ENCODE measurements around the gene MED1. TPM values are rescaled to one million over a fixed set of nuclear protein-coding genes. Genes with fewer than 3 reads are reported as not detected.
A peak's percentile ranks its signal among the peaks of the same experiment; 100 is the strongest.
"Not testable (repeated sequence)": the region's sequence is repeated elsewhere in the genome, so short reads cannot be mapped to it uniquely, and the experiment has no call there.

The MED1 gene
- total RNA-seq, 1 donor from 2014 or later, result 21.8 TPM

- Histone ChIP-seq H3K4me1 (no peaks in the 10 kb centered on the region), H3K27ac (replicated peaks) (no peak overlapping the region), H3K4me3 (no peak overlapping the region), H3K36me3 (peaks cover 24% of the 10 kb centered on the region), H3K9me3 (replicated peaks) (no peaks in the 10 kb centered on the region), H3K27me3 (ENCODE audit: low read depth) (no peaks in the 10 kb centered on the region)
- TF ChIP-seq, protein P1, sequence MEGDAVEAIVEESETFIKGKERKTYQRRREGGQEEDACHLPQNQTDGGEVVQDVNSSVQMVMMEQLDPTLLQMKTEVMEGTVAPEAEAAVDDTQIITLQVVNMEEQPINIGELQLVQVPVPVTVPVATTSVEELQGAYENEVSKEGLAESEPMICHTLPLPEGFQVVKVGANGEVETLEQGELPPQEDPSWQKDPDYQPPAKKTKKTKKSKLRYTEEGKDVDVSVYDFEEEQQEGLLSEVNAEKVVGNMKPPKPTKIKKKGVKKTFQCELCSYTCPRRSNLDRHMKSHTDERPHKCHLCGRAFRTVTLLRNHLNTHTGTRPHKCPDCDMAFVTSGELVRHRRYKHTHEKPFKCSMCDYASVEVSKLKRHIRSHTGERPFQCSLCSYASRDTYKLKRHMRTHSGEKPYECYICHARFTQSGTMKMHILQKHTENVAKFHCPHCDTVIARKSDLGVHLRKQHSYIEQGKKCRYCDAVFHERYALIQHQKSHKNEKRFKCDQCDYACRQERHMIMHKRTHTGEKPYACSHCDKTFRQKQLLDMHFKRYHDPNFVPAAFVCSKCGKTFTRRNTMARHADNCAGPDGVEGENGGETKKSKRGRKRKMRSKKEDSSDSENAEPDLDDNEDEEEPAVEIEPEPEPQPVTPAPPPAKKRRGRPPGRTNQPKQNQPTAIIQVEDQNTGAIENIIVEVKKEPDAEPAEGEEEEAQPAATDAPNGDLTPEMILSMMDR (IDR thresholded peaks at IDR 0.05; ENCODE audit: borderline replicate concordance), result no peak
- intact Hi-C loops (cut with micrococcal nuclease), result no loop called here
- DNase-seq, result no peak
Measured at GRCh38 chr17:39485555-39485954, 34.5 kb upstream of the MED1 start.

DNA sequence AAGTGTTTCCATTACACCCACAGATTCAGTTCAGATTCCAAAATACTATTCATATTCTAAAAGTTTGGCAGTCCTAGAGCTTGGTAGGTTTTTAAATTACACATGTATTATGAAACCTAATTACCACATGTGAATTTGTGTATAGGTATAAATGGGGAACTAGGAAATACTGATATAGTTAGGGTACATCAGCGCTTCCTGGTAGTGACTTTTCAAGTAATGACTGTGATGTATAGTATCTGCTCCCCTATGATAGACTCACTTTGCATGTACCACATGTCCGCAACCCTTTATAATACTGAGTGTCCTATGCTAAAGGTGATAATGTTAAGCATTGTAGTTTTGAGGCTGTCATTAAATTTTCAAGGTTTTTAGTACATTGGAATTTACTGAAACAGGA lies 33.1 kb upstream of the MED1 start:
- Histone ChIP-seq H3K4me1 (no peaks in the 10 kb centered on the region), H3K4me3 (no peak overlapping the region), H3K27ac (replicated peaks) (no peak overlapping the region), H3K36me3 (peaks cover 29% of the 10 kb centered on the region), H3K27me3 (ENCODE audit: low read depth) (no peaks in the 10 kb centered on the region), H3K9me3 (replicated peaks) (no peaks in the 10 kb centered on the region)
- DNase-seq, result no peak
- intact Hi-C loops (cut with micrococcal nuclease), result no loop called here
- TF ChIP-seq, protein P1 (IDR thresholded peaks at IDR 0.05; ENCODE audit: borderline replicate concordance), result no peak

GRCh38 chr17:39483506-39483905 lies 32.4 kb upstream of the MED1 start:
- no peaks in the 10 kb centered on the region for H3K4me1 ChIP-seq
- H3K27ac ChIP-seq (replicated peaks), result no peak overlapping the region
- H3K4me3 ChIP-seq, result no peak overlapping the region
- peaks cover 30% of the 10 kb centered on the region for H3K36me3 ChIP-seq
- TF ChIP-seq, protein P1 (IDR thresholded peaks at IDR 0.05; ENCODE audit: borderline replicate concordance), result no peak
- DNase-seq, result no peak
- H3K9me3 ChIP-seq (replicated peaks), result no peaks in the 10 kb centered on the region
- H3K27me3 ChIP-seq (ENCODE audit: low read depth), result no peaks in the 10 kb centered on the region
- intact Hi-C loops (cut with micrococcal nuclease), result no loop called here

DNA sequence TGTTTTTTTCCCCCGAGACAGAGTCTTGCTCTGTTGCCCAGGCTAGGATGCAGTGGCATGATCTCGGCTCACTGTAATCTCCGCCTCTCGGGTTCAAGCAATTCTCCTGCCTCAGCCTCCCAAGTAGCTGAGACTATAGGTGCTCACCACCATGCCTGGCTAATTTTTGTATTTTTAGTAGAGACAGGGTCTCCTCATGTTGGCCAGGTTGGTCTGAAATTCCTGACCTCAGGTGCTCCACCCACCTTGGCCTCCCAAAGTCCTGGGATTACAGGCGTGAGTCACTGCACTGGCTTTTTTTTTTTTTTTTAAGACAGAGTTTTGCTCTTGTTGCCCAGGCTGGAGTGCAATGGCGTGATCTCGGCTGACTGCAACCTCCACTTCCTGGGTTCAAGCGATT lies 28.6 kb upstream of the MED1 start:
- H3K27ac ChIP-seq (replicated peaks); H3K9me3 ChIP-seq (replicated peaks); H3K27me3 ChIP-seq (ENCODE audit: low read depth); DNase-seq; H3K4me3 ChIP-seq; intact Hi-C loops (cut with micrococcal nuclease); H3K4me1 ChIP-seq: not testable (repeated sequence)
- H3K36me3 ChIP-seq, result peaks cover 59% of the 10 kb centered on the region

GRCh38 chr17:39473310-39473709 lies 22.2 kb upstream of the MED1 start:
- Histone ChIP-seq H3K4me3 (no peak overlapping the region), H3K27ac (replicated peaks) (no peak overlapping the region), H3K4me1 (no peaks in the 10 kb centered on the region), H3K27me3 (ENCODE audit: low read depth) (no peaks in the 10 kb centered on the region), H3K36me3 (peaks cover 83% of the 10 kb centered on the region), H3K9me3 (replicated peaks) (no peaks in the 10 kb centered on the region)
- intact Hi-C loops (cut with micrococcal nuclease), result no loop called here
- DNase-seq, result no peak
- TF ChIP-seq, protein P1 (IDR thresholded peaks at IDR 0.05; ENCODE audit: borderline replicate concordance), result no peak

- intact Hi-C loops (cut with micrococcal nuclease), result not testable (repeated sequence)
- peaks cover 46% of the 10 kb centered on the region for H3K36me3 ChIP-seq
Measured at GRCh38 chr17:39468610-39469009, 17.5 kb upstream of the MED1 start.

GRCh38 chr17:39464639-39465181 lies 13.6 kb upstream of the MED1 start:
- Histone ChIP-seq H3K4me3 (peak overlapping the region; percentile 92), H3K4me1 (peaks cover 58% of the 10 kb centered on the region)
- H3K36me3 ChIP-seq; intact Hi-C loops (cut with micrococcal nuclease); H3K27ac ChIP-seq (replicated peaks); DNase-seq; H3K9me3 ChIP-seq (replicated peaks); H3K27me3 ChIP-seq (ENCODE audit: low read depth): not testable (repeated sequence)

More at GRCh38 chr17:39468610-39469009, 17.5 kb upstream of the MED1 start:
- H3K27ac ChIP-seq (replicated peaks); DNase-seq; H3K4me3 ChIP-seq; H3K9me3 ChIP-seq (replicated peaks); H3K27me3 ChIP-seq (ENCODE audit: low read depth): not testable (repeated sequence)
- peaks cover 30% of the 10 kb centered on the region for H3K4me1 ChIP-seq

All from left ventricle myocardium inferior (tissue), 1 donor.